Inflammatory macrophage treated with lipopolysaccharide for 4 hours (primary cell): ENCODE results near the gene CD52.

Source experiments
- DNase-seq: peaks from one replicate; pipeline ENCODE4 v3.0.0-alpha.2; 2020

Gene CD52, protein sequence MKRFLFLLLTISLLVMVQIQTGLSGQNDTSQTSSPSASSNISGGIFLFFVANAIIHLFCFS

GRCh38 chr1:26317612-26318337 lies at the start of gene CD52:
Gene CD52, plus strand, starts transcription at chr1:26317958. Its CDS starts 60 bp downstream, at chr1:26318018.
- DNase-seq, result no peak

GRCh38 chr1:26268290-26269197 lies 49.2 kb upstream of the CD52 start:
- no peak for DNase-seq

DNA sequence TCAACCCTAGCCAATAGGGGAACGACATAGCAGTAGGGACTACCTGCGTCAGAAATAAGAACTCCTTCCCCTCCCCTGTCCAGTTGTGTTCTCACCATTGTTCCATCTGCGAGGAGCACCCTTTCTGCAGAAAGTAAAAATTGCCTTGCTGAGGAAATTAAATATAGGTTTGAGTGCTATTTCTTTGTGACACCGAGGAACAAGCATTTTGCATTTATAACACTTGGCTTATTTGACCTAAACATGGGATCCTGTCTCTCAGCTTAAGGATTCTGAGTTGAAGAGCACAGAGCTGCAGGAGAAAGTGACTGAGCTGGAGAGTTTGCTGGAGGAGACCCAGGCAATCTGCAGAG lies 48.6 kb upstream of the CD52 start:
- DNase-seq, result no peak

DNA sequence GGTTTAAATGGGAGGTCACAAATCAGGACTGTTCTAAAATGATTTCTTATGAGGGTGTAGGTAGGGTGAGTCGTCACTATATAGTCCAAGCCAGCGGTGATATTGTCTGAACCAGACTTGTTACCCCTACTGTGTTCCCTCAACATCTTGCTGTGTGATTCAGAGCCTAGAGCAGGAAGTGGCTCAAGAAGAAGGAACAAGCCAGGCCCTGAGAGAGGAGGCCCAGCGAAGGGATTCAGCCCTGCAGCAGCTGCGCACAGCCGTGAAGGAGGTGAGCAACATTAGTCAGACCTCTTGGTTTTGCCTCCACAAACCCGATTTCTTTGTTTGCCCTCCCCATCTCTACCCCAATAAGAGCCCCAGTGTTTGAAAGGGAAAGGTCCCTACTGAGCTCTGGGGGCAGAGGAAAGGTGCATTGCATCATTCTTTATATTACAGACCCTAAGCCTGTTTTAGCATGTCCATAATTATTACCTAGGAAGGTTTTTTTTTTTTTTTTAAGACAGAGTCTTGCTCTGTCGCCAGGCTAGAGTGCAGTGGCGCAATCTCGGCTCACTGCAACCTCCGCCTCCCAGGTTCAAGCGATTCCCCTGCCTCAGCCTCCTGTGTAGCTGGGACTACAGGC lies 42.8 kb upstream of the CD52 start:
- peak; percentile 84 for DNase-seq

DNA sequence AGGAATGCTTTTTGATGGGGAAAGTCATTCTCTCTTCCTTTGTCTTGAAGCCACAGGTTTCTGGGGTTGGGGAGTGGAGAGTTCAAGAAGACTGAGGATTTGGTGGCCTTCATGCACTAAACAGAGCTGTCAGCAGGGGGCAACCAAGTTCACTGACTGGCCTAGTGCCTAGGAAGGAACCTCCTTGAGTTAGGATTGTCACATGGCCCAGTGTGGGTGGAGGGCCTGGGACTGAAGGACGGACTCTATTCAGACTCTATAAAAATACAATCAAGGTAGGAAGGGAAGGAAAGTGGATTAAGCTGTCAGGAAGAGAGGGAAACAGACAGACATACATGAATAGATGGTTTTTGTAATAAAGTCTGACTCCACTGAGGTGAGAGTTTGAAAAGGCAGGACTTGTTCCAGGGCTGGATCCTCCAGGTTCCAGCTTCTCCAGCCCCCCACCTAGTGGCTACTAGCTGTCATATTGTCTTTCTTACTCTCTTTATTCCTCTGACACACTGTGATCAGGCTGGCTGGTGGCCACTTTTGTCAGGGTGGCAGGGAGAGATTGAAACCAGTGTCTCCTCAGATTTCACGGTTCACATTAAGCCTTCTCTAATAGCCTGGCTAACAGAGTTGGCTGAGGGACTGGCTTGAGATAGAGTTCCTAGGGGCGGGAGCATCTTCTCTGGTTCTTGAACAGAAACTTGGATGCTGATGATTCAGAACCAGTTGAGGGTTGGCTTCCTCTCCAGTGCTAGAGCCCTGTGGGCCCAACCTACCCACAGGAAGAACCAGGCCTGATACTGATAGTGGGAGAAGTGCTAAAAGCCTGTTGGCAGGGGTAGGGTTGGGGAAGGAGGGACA lies 42.0 kb upstream of the CD52 start:
- DNase-seq, result peak; percentile 98

DNA sequence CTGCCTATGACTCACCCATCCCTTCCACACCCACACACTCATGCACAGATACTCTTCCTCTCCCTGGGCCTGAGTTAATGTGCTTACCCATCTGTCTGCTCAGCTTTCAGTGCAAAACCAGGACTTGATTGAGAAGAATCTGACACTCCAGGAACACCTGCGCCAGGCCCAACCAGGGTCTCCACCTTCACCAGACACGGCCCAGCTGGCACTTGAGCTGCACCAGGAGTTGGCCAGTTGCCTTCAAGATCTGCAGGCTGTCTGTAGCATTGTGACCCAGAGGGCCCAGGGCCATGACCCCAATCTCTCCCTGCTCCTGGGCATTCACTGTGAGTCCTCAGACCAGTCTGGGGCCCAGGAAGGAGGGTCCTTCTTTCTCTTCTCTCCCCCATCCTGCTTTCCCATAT lies 41.3 kb upstream of the CD52 start:
- DNase-seq, result no peak

GRCh38 chr1:26277261-26277661 lies 40.5 kb upstream of the CD52 start:
- no peak for DNase-seq

DNA sequence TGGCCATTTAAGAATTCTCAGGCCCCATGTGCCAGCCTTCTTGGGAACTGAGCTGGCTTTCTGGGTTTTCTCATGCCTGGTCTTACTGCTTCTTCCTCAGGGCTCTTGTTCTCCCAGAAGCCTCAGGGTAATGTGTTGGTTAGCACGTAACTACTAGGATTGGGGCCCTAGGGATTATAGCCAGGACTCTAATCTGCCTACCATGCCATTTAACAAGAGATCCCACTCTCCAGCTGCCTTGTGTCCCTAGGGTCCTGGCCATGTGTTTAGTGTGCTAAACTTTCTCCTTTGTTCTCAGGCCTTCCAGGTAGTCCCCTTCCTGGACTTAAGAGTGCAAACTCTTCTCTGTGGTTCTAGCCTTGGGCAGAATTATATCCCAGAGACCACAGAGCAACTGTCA lies 40.0 kb upstream of the CD52 start:
- DNase-seq, result no peak

GRCh38 chr1:26278303-26278702 lies 39.5 kb upstream of the CD52 start:
- DNase-seq, result no peak

DNA sequence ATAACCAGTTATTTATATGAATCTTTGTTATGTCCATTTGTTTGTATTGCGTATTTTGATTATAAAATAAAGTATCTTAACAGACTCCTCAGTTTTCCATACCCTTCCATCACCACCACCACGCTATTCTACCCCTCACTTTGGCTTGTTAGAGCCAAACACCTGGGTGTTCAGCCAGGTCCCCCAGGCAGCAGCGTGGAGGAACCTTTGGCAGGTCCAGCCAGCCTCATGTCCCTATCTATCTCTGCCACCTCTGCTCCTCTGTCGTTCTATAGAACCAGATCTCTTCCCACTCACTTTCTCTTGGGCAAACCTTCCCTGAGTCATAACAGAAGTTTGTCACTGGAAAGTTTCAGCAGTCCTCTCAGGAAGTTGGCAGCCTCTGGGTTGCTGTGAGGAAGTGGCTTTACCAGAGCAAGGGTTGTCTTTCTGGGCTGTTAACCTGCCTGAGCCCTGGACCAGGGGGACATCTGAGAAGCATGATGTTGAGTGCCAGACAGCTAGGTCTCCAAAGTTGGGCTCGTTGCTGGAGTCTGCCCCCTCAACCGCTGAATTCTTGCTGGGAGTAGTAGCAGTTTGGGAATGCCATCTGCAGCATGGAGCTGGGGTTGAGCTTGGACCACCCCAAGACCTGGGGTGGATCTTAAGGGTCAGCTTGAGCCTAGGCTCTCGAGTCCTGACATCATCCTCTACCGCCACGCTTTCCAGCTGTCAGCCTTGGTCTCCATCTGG lies 38.9 kb upstream of the CD52 start:
- DNase-seq, result peak; percentile 97

DNA sequence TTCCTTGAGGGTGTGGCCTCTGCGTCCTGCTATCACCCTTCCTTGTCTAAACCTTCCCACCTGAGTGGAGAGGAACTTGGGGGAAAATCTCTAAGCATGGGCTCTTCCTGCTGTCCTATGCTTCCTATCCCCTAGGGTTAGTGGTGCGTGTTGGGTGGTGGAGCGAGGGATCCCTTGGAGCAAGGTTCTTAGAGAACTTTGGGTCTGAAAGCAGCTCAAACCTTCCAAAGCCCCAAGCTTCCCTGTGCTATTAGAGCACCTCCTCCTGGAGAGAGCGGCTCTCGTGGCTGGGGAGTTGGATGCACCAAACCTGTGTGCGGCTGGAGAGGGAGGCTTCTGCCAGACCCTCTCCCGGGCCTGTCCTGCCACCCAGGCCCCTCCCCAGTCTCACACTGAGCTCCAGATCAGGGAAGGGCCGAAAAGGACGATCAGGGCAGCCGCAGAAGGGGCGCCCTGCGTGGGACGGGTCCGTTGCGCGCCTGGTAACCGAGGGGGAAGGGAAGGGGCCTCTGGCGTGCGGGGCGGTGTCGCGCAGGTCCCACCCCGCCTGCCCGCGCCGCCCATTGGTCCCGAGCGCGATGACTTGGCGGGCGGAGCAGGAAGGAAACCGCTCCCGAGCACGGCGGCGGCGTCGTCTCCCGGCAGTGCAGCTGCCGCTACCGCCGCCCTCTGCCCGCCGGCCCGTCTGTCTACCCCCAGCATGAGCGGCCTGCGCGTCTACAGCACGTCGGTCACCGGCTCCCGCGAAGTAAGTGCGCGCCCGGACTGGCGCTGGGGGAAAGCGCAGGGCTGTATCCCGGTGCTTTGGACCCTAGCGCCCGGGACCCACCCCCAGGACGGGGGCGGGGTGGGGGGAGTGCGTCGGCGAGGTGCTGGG lies 38.1 kb upstream of the CD52 start, which contains the start of gene SH3BGRL3:
Gene SH3BGRL3 (plus strand): TSS at position 631 of the 877 bp plus-strand sequence. CDS start 70 bp downstream, at position 701.
- peak; percentile 90 for DNase-seq

GRCh38 chr1:26280333-26281042 lies 37.3 kb upstream of the CD52 start:
- DNase-seq, result no peak

DNA sequence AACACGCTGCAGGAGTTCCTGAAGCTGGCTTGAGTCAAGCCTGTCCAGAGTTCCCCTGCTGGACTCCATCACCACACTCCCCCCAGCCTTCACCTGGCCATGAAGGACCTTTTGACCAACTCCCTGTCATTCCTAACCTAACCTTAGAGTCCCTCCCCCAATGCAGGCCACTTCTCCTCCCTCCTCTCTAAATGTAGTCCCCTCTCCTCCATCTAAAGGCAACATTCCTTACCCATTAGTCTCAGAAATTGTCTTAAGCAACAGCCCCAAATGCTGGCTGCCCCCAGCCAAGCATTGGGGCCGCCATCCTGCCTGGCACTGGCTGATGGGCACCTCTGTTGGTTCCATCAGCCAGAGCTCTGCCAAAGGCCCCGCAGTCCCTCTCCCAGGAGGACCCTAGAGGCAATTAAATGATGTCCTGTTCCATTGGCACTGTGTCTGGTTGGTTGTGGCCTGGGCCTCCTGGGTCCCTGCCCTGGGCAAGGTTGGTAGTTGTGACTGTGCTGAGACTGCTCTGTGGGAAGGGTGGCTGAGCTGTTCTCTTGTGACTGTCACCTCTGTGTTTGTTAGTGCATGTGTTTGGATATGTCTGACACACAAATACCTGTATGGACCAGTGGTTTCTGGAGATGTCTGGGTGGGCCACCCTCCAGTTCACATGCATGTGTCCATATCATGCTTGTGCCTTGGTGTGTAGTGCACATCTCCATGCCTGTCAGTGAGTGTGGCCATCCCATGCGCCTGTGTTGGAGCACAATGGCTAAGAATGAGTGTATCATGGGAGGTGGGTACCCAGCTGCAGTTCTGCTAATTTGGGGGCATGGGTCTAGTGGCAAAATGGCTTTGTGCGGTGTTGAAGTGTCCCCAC lies 36.4 kb upstream of the CD52 start:
- DNase-seq, result no peak

DNA sequence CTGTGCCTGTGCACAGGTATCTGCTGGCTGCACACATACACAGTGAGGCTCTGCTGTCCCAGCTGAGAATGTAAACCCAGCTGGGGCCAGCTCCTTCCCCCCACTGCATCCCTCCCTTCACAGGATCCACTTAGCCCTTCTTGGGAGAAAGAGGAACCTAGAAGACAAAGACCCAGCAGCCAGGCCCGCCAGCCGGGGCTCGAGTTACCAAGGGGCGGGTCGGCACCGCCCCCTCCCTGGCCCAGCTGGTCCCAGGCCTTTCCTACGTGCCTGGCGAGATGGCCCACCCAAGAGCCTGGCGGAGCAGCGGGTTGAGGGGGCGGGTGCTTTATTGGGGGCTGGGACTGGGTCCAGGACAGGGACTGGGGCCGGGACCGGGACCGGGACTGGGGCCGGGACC lies 35.8 kb upstream of the CD52 start:
- DNase-seq, result peak; percentile 23

DNA sequence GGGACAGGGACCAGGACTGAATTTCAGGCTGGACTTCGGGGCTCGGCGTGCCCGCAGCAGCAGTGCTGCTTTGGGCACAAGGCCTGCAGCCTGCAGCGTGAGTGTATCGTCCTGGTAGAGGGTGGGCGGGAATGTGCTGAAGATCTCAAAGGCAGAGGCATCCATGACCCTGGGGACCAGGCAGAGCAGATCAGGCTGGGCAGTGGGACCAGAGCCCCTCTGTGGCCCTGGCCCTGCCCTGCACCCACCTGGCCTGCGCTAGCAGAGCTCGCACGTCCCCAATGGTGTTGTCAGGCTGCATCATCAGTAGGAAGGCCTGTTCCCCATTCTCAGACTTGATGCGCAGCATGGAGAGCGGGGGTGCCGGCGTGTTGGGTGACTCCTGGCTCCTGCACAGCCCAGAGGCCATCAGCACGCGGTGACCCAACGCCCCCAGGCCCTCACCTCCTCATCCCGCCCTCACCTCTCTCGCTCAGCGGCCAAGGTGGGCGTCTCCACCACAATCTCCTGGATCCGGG lies 35.3 kb upstream of the CD52 start:
- DNase-seq, result no peak

DNA sequence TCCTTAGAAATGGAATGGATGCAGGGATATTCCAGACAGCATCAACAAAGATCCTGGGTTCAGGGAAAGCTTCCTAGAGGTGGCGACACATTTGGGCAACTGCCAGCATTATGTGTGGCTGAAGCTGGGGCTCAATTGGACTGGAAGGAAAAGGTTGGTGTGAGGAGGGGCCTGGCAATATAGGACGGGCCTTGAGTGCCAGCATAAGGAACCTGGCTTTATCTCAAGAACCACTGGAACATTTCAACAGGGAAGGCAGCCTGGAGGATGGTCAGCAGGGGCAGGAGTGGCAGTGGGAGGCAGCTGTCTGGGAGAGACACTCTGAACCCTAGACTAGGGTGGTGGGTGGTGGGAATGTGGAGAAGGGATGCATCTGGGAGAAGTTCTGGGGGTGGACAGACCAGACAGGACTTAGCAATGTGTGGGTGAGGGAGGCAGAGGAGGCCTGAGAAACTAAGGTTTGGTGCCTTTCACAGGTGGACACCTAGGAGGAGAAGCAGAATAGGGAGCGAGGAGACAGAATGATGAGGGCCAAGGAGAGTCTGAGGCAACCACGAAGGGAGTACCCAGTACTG lies 34.4 kb upstream of the CD52 start:
- DNase-seq, result no peak

DNA sequence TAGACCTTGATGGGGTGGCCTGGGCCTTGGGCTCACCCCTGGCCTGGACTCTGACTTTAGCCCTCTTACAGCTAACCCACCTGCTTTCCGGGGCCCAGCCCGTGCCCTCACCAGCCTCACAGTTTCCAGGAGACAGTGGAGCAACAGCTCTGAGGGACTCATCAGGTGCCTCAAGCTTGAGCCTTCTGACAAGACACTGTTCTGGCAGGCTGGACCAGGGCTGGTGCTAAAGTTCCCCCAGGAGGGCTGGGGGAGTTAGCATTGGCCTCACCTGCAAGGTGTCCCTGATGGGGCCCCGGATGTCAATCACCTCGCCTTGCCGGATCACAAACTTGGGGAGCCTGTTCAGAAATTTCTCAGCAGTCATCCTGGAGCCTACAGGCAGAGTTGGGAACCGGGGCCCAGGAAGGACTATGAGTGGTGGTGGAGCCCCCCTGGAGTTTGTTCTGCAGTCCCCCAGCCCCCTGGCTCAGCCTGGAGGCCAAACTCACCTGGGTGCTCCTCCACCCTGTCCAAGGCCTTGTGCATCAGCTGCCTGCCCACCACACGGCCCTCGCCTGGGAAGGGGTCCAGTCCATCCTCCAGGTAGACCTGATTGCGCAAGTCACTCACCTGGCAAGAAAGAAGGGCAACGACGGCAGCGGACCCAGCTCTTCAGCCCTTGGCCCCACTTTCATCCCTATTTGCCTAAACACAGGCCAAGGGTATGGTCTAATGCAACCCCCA lies 33.7 kb upstream of the CD52 start:
- no peak for DNase-seq
